Trophoblast cell (in vitro differentiated cells and primary cell): ENCODE measurements around the gene NUDT16L1.

Experiments
- DNase-seq, 2 donors: peaks; one replicate each; pipeline ENCODE4 v3.0.0-alpha.2; 2016
- H2AFZ ChIP-seq: 2 replicates; pipeline ENCODE4 v1.6.1; 2013; ENCODE audit warnings: low read length, moderate library complexity, mild to moderate bottlenecking; ENCODE audit not compliant: insufficient read depth, poor library complexity
- H2AK5ac ChIP-seq: 2 replicates; pipeline ENCODE4 v1.6.1; 2013; ENCODE audit warnings: mild to moderate bottlenecking, low read length
- H2BK120ac ChIP-seq: 2 replicates; pipeline ENCODE4 v1.6.1; 2013; ENCODE audit warnings: low read length, mild to moderate bottlenecking, moderate library complexity; ENCODE audit not compliant: insufficient read depth, poor library complexity
- H2BK12ac ChIP-seq: 2 replicates; pipeline ENCODE4 v1.6.1; 2013; ENCODE audit warnings: mild to moderate bottlenecking, low read length, moderate library complexity
- H2BK5ac ChIP-seq: 2 replicates; pipeline ENCODE4 v1.6.1; 2013; ENCODE audit warnings: low read length, low read depth, moderate library complexity, mild to moderate bottlenecking; ENCODE audit not compliant: poor library complexity
- H3K14ac ChIP-seq: 2 replicates; pipeline ENCODE4 v1.6.1; 2013; ENCODE audit warnings: mild to moderate bottlenecking, low read length
- H3K18ac ChIP-seq: 2 replicates; pipeline ENCODE4 v1.6.1; 2013; ENCODE audit warnings: mild to moderate bottlenecking, low read length
- H3K23ac ChIP-seq: 2 replicates; pipeline ENCODE4 v1.6.1; 2013; ENCODE audit warnings: low read length
- H3K27ac ChIP-seq: 2 replicates; pipeline ENCODE4 v1.5.1; 2013; ENCODE audit warnings: low read depth, mild to moderate bottlenecking, inconsistent platforms, low read length, moderate library complexity
- H3K27me3 ChIP-seq: 2 replicates; pipeline ENCODE4 v1.6.1; 2013; ENCODE audit warnings: inconsistent platforms, mild to moderate bottlenecking, low read length, moderate library complexity; ENCODE audit not compliant: insufficient read depth
- H3K36me3 ChIP-seq, 2 experiments: 1 replicate in 1 of 2; 2 replicates in 1 of 2; pipeline ENCODE4 v1.6.1; 2013; ENCODE audit warnings: low read length in 2 of 2, mild to moderate bottlenecking in 2 of 2, moderate library complexity in 1 of 2; ENCODE audit not compliant: insufficient read depth in 2 of 2, control insufficient read depth in 1 of 2
- H3K4ac ChIP-seq: 2 replicates; pipeline ENCODE4 v1.6.1; 2013; ENCODE audit warnings: low read depth, mild to moderate bottlenecking, low read length, moderate library complexity
- H3K4me1 ChIP-seq, 2 experiments: 1 replicate in 1 of 2; 2 replicates in 1 of 2; pipeline ENCODE4 v1.6.1; 2013; ENCODE audit warnings: low read length in 2 of 2, mild to moderate bottlenecking in 2 of 2, moderate library complexity in 1 of 2; ENCODE audit not compliant: insufficient read depth in 2 of 2, control insufficient read depth in 1 of 2
- H3K4me2 ChIP-seq: 2 replicates; pipeline ENCODE4 v1.6.1; 2013; ENCODE audit warnings: inconsistent platforms, mild to moderate bottlenecking, low read length, moderate library complexity
- H3K4me3 ChIP-seq: 2 replicates; pipeline ENCODE4 v1.5.1; 2013; ENCODE audit warnings: mild to moderate bottlenecking, low read depth, low read length, inconsistent platforms
- H3K79me1 ChIP-seq: one replicate; pipeline ENCODE4 v1.6.1; 2013; ENCODE audit warnings: low read length
- H3K79me2 ChIP-seq: 2 replicates; pipeline ENCODE4 v1.6.1; 2013; ENCODE audit warnings: low read length, mild to moderate bottlenecking; ENCODE audit not compliant: control insufficient read depth, insufficient read depth, poor library complexity
- H3K9ac ChIP-seq: 2 replicates; pipeline ENCODE4 v1.6.1; 2013; ENCODE audit warnings: mild to moderate bottlenecking, low read length
- H3K9me3 ChIP-seq: 2 replicates; pipeline ENCODE4 v1.6.1; 2013; ENCODE audit warnings: low read depth, mild to moderate bottlenecking, control low read depth, inconsistent platforms, low read length; ENCODE audit not compliant: insufficient read depth
- H4K12ac ChIP-seq: 2 replicates; pipeline ENCODE4 v1.6.1; 2013; ENCODE audit warnings: low read depth, mild to moderate bottlenecking, low read length, moderate library complexity
- H4K8ac ChIP-seq: 2 replicates; pipeline ENCODE4 v1.6.1; 2013; ENCODE audit warnings: low read depth, mild to moderate bottlenecking, low read length, moderate library complexity
- H4K91ac ChIP-seq: one replicate; pipeline ENCODE4 v1.6.1; 2013; ENCODE audit warnings: low read depth, mild to moderate bottlenecking, low read length, moderate library complexity
- whole genome bisulfite sequencing: extraction: QIAGEN DNeasy Blood & Tissue Kit; methylation state at CpG from one replicate; pipeline ENCODE4 v1.1.7; 2013; ENCODE audit warnings: missing lambda C conversion rate; ENCODE audit not compliant: insufficient read length, insufficient coverage; ENCODE audit errors: extremely low coverage; 5-methylcytosine and 5-hydroxymethylcytosine counted together

NUDT16L1 gene

GRCh38 chr16:4654011-4654963 is 39.1 kb upstream of the NUDT16L1 start:
- Histone ChIP-seq H4K12ac (no peak overlapping the region), H3K4me3 (no peak overlapping the region), H3K4me2 (no peak overlapping the region), H3K27me3 (no peaks in the 10 kb centered on the region), H2BK12ac (no peak overlapping the region), H2AFZ (no peak overlapping the region), H2BK5ac (no peak overlapping the region), H3K4me1 (no peaks in the 10 kb centered on the region), H2BK120ac (no peak overlapping the region), H4K8ac (no peak overlapping the region), H4K91ac (no peak overlapping the region), H3K9me3 (peaks cover 6% of the 10 kb centered on the region), H3K79me1 (no peaks in the 10 kb centered on the region), H3K23ac (no peak overlapping the region), H2AK5ac (no peak overlapping the region), H3K36me3 (peaks cover 70 to 75% of the 10 kb centered on the region in 2 experiments), H3K79me2 (no peaks in the 10 kb centered on the region), H3K9ac (no peak overlapping the region), H3K4ac (no peak overlapping the region), H3K14ac (no peak overlapping the region), H3K27ac (no peak overlapping the region), H3K18ac (no peak overlapping the region)
- WGBS: no CpG with 5 or more reads among the region's 16 CpGs
- DNase-seq: no peak

DNA sequence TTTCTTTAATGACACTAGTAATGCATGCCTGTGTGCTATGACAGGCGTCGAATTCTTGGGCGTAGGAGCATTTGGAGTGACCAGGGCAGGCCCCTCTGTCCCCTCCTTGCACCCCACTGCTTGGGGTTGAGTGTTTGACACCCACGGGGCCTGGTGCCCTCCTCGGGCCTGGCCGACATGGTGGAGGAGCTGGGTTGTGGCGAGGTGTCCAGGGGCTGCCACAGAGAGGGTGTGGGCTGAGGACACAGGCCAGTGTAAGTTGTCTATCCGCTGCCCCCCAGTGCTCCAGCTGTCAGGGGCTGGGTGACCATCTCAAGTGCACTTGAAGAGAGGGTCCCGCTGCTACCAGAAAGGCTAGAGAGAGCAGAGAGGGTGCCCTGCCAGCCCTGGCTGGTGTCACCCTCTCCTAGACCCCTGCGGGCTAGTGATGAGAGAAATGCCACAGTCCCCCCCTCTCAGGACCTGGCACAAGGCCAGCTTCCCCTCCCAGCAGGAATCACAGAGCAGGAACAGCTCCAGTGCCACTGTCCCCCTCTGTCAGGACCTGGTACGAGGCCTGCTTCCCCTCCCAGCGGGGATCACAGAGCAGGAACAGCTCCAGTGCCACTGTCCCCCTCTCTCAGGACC is 38.3 kb upstream of the NUDT16L1 start:
- Histone ChIP-seq H2BK12ac (no peak overlapping the region), H3K4ac (no peak overlapping the region), H3K9ac (no peak overlapping the region), H3K27ac (no peak overlapping the region), H3K4me1 (no peaks in the 10 kb centered on the region), H3K79me2 (no peaks in the 10 kb centered on the region), H3K14ac (no peak overlapping the region), H4K8ac (no peak overlapping the region), H4K12ac (no peak overlapping the region), H3K4me2 (no peak overlapping the region), H4K91ac (no peak overlapping the region), H3K79me1 (no peaks in the 10 kb centered on the region), H3K27me3 (no peaks in the 10 kb centered on the region), H3K23ac (no peak overlapping the region), H3K18ac (no peak overlapping the region), H2BK5ac (no peak overlapping the region), H2BK120ac (no peak overlapping the region), H2AK5ac (no peak overlapping the region), H2AFZ (no peak overlapping the region), H3K36me3 (peaks cover 78% of the 10 kb centered on the region in 2 experiments), H3K4me3 (no peak overlapping the region), H3K9me3 (peaks cover 6% of the 10 kb centered on the region)
- no CpG with 5 or more reads among the region's 12 CpGs for WGBS
- DNase-seq: no peak

- H3K4me2 ChIP-seq: no peak overlapping the region
- H3K4me1 ChIP-seq: no peaks in the 10 kb centered on the region
- no peak overlapping the region for H2AFZ ChIP-seq
- no peak overlapping the region for H2AK5ac ChIP-seq
- no peak overlapping the region for H3K18ac ChIP-seq
- H3K9ac ChIP-seq: no peak overlapping the region
- no peak overlapping the region for H2BK5ac ChIP-seq
- no peak overlapping the region for H4K12ac ChIP-seq
- no peak overlapping the region for H3K4ac ChIP-seq
- H3K27ac ChIP-seq: no peak overlapping the region
- H3K79me2 ChIP-seq: no peaks in the 10 kb centered on the region
- no peak for DNase-seq
- no CpG with 5 or more reads among the region's 6 CpGs for WGBS
- no peak overlapping the region for H3K23ac ChIP-seq
- no peak overlapping the region for H2BK120ac ChIP-seq
- peaks cover 6% of the 10 kb centered on the region for H3K9me3 ChIP-seq
- peaks cover 79 to 83% of the 10 kb centered on the region in 2 experiments for H3K36me3 ChIP-seq
- no peak overlapping the region for H4K8ac ChIP-seq
- H4K91ac ChIP-seq: no peak overlapping the region
- no peak overlapping the region for H2BK12ac ChIP-seq
- no peak overlapping the region for H3K14ac ChIP-seq
- H3K79me1 ChIP-seq: no peaks in the 10 kb centered on the region
- H3K27me3 ChIP-seq: no peaks in the 10 kb centered on the region
- no peak overlapping the region for H3K4me3 ChIP-seq
These were observed 37.6 kb upstream of the NUDT16L1 start for GRCh38 chr16:4655801-4656200.

DNA sequence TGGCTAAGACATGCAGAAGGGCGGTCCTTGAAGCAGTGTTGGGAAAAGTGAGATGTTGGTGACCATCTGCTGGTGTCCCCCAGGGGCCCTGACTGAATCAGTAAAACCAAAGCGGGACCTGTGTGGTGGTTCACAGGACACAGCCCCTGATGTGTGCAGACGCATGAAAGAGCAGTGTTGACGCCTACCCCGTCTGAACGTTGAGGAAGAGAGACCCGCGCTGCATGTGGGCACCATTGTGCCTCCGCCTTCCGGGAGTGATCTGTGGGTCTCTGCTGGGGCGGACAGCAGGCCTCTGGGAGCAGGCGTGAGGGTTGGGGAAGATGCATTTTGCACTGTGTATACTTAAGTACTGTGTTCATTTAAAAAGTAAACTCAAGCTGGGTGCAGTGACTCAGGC is 37.1 kb upstream of the NUDT16L1 start:
- Histone ChIP-seq H3K36me3 (peaks cover 79 to 83% of the 10 kb centered on the region in 2 experiments), H3K27me3 (no peaks in the 10 kb centered on the region), H3K4ac (no peak overlapping the region), H4K12ac (no peak overlapping the region), H3K4me1 (no peaks in the 10 kb centered on the region), H3K9me3 (peaks cover 6% of the 10 kb centered on the region), H2BK5ac (no peak overlapping the region), H3K4me2 (no peak overlapping the region), H3K9ac (no peak overlapping the region), H2BK120ac (no peak overlapping the region), H4K91ac (no peak overlapping the region), H3K14ac (no peak overlapping the region), H3K27ac (no peak overlapping the region), H3K79me2 (no peaks in the 10 kb centered on the region), H3K23ac (no peak overlapping the region), H2AK5ac (no peak overlapping the region), H4K8ac (no peak overlapping the region), H3K4me3 (no peak overlapping the region), H2BK12ac (no peak overlapping the region), H3K79me1 (no peaks in the 10 kb centered on the region), H2AFZ (no peak overlapping the region), H3K18ac (no peak overlapping the region)
- DNase-seq: no peak
- whole genome bisulfite sequencing: no CpG with 5 or more reads among the region's 12 CpGs
